Kidney glomerular epithelial cell (primary cell): Measurements from ENCODE around the gene SPRR1A.

Source experiments
- DNase-seq: peaks from one replicate; lab custom pipeline; 2025; lab: John Stamatoyannopoulos, UW

Gene SPRR1A

GRCh38 chr1:152983743-152984142 is at the start of gene SPRR1A:
TSS of gene SPRR1A (plus strand) at chr1:152984081. CDS start at chr1:152985231, 1,150 bp downstream.
- no peak for DNase-seq

- DNase-seq = no peak
Measured at GRCh38 chr1:152940614-152941013, 43.3 kb upstream of the SPRR1A start.

- DNase-seq = no peak
Measured at GRCh38 chr1:152941037-152941711, 42.7 kb upstream of the SPRR1A start.

GRCh38 chr1:152942161-152942560 is 41.7 kb upstream of the SPRR1A start:
- no peak for DNase-seq

GRCh38 chr1:152946248-152946647 is 37.6 kb upstream of the SPRR1A start:
- no peak for DNase-seq

- no peak for DNase-seq
Measured at GRCh38 chr1:152946651-152947256, 37.1 kb upstream of the SPRR1A start, which contains the start of gene SPRR5. TSS of gene SPRR5 (plus strand) at chr1:152947206. CDS start at chr1:152948555, 1,349 bp downstream.

GRCh38 chr1:152951711-152952110 is 32.2 kb upstream of the SPRR1A start:
- DNase-seq = no peak

GRCh38 chr1:152953761-152954160 is 30.1 kb upstream of the SPRR1A start:
- DNase-seq = no peak

GRCh38 chr1:152954436-152954835 is 29.4 kb upstream of the SPRR1A start:
- no peak for DNase-seq

- DNase-seq = no peak
Measured at GRCh38 chr1:152957561-152957960, 26.3 kb upstream of the SPRR1A start.

GRCh38 chr1:152959273-152959672 is 24.6 kb upstream of the SPRR1A start:
- DNase-seq = no peak

- DNase-seq = no peak
Measured at GRCh38 chr1:152959801-152960451, 24.0 kb upstream of the SPRR1A start.

GRCh38 chr1:152960452-152961044 is 23.3 kb upstream of the SPRR1A start:
- no peak for DNase-seq

GRCh38 chr1:152961226-152961891 is 22.5 kb upstream of the SPRR1A start:
- DNase-seq = no peak

GRCh38 chr1:152962876-152963415 is 20.9 kb upstream of the SPRR1A start:
- no peak for DNase-seq

- no peak for DNase-seq
Measured at GRCh38 chr1:152964536-152964935, 19.3 kb upstream of the SPRR1A start.

GRCh38 chr1:152965853-152966252 is 18.0 kb upstream of the SPRR1A start:
- no peak for DNase-seq

GRCh38 chr1:152967201-152967600 is 16.7 kb upstream of the SPRR1A start:
- no peak for DNase-seq

- DNase-seq = no peak
Measured at GRCh38 chr1:152968248-152968647, 15.6 kb upstream of the SPRR1A start.

GRCh38 chr1:152969036-152969435 is 14.8 kb upstream of the SPRR1A start:
- DNase-seq = no peak

GRCh38 chr1:152970495-152970894 is 13.4 kb upstream of the SPRR1A start, which contains the start of gene SPRR4:
TSS of gene SPRR4 (plus strand) at chr1:152970648. CDS start at chr1:152971891, 1,243 bp downstream.
- no peak for DNase-seq
